Memory B cell (primary cell): ENCODE measurements around the gene EWSR1.

Experiments
- ATAC-seq: fragments of 150-1000 bp; cut with Tn5 transposase; 2 replicates; pipeline ENCODE4 v1.10.0; 2021; ENCODE audit warnings: low read depth, mild to moderate bottlenecking, moderate library complexity
- DNase-seq, 2 donors: peaks; one replicate each; pipeline ENCODE4 v3.0.0; 2022; ENCODE audit warnings: low spot score in 2 of 2
- H3K27ac Mint-ChIP-seq: one replicate; pipeline ENCODE4 v1.8.0; 2022; ENCODE audit warnings: mild to moderate bottlenecking, moderate library complexity, mixed read lengths
- H3K27me3 Mint-ChIP-seq: one replicate; pipeline ENCODE4 v1.8.0; 2022; ENCODE audit warnings: mixed read lengths
- H3K36me3 Mint-ChIP-seq: one replicate; pipeline ENCODE4 v1.8.0; 2022; ENCODE audit warnings: mild to moderate bottlenecking, mixed read lengths
- H3K4me1 Mint-ChIP-seq: one replicate; pipeline ENCODE4 v1.8.0; 2022; ENCODE audit warnings: mixed read lengths
- H3K4me3 Mint-ChIP-seq: one replicate; pipeline ENCODE4 v1.8.0; 2022; ENCODE audit warnings: mild to moderate bottlenecking, moderate library complexity, mixed read lengths
- H3K9me3 Mint-ChIP-seq: one replicate; pipeline ENCODE4 v1.8.0; 2022; ENCODE audit warnings: mixed read lengths

The EWSR1 gene

GRCh38 chr22:29270475-29271271 lies 2.6 kb downstream of the EWSR1 start:
- H3K4me3 Mint-ChIP-seq = peak overlapping the region; percentile 88
- H3K4me1 Mint-ChIP-seq = peaks cover 41% of the 10 kb centered on the region
- no peaks in the 10 kb centered on the region for H3K27me3 Mint-ChIP-seq
- peak overlapping the region; percentile 98 for H3K27ac Mint-ChIP-seq
- H3K36me3 Mint-ChIP-seq = peaks cover 19% of the 10 kb centered on the region
- ATAC-seq (no peak), DNase-seq (no peak)
- no peaks in the 10 kb centered on the region for H3K9me3 Mint-ChIP-seq

DNA sequence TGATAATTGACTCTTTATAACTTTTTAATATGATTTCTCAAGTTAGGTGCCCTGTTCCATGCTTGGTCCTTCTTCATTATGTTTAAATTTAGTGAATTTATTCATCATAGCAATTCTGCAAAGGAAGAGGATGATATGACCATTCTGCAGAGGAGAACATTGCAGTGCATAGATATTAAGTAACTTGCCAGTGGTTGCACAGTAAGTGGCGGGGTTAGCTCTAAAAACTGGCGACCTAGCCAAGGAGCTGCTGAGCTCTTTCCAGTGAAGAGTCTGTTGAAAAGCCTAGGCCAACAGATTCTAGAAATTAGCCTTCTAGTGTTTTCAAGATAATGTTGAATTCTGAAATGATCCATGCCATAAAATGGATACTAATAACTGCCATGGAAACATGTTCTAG lies 4.6 kb downstream of the EWSR1 start:
- DNase-seq (no peak), ATAC-seq (no peak)
- Mint-ChIP-seq H3K9me3 (no peaks in the 10 kb centered on the region), H3K4me1 (peaks cover 37% of the 10 kb centered on the region), H3K27ac (no peak overlapping the region), H3K27me3 (no peaks in the 10 kb centered on the region), H3K36me3 (peaks cover 31% of the 10 kb centered on the region), H3K4me3 (no peak overlapping the region)

GRCh38 chr22:29275167-29275566 lies 7.1 kb downstream of the EWSR1 start:
- Mint-ChIP-seq H3K9me3 (no peaks in the 10 kb centered on the region), H3K4me3 (no peak overlapping the region), H3K4me1 (peaks cover 31% of the 10 kb centered on the region), H3K27me3 (no peaks in the 10 kb centered on the region), H3K27ac (peak overlapping the region; percentile 31), H3K36me3 (peaks cover 37% of the 10 kb centered on the region)
- no peak for ATAC-seq
- DNase-seq = no peak

DNA sequence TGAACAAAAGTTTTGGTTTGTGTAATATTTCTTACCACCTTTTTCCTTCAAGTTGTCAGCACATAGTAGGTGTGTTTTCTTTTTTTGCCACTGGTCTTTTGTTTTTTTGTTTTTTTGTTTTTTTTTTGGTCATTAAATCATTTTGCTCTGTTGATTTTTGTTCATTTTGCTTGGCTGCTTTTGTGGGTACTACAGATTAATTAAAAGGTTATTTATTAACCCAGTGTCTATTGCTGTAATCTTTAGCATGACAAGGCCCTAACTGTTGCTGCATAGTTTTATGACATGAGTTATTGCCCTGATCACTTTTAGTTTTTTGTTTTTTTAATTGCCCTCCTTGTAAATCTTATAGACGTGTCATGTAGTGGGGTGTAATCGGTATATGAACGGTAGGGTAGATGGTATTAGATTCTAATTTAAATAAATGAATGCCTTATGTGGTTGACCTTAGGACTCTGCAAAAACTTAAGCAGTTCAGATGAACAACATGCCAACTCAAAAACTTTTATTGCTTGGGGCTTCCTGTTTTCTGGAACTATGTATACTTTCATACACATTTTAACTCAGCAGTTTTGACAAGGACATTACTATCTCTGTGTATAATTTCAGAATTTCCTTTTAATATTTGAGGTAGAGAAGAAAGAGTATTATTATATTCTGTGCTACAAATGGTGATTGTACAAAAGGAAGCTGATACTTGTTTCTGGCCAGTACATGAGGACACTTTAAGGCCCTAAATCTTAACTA lies 7.9 kb downstream of the EWSR1 start:
- Mint-ChIP-seq H3K4me3 (no peak overlapping the region), H3K36me3 (peaks cover 38% of the 10 kb centered on the region), H3K27me3 (no peaks in the 10 kb centered on the region), H3K4me1 (peaks cover 22% of the 10 kb centered on the region), H3K27ac (no peak overlapping the region), H3K9me3 (no peaks in the 10 kb centered on the region)
- no peak for ATAC-seq
- DNase-seq = no peak

- DNase-seq (no peak), ATAC-seq (no peak)
- H3K27me3 Mint-ChIP-seq = no peaks in the 10 kb centered on the region
- peaks cover 17% of the 10 kb centered on the region for H3K4me1 Mint-ChIP-seq
- no peak overlapping the region for H3K4me3 Mint-ChIP-seq
- H3K27ac Mint-ChIP-seq = no peak overlapping the region
- peaks cover 44% of the 10 kb centered on the region for H3K36me3 Mint-ChIP-seq
- no peaks in the 10 kb centered on the region for H3K9me3 Mint-ChIP-seq
Observed at GRCh38 chr22:29277927-29278326, 9.9 kb downstream of the EWSR1 start.

DNA sequence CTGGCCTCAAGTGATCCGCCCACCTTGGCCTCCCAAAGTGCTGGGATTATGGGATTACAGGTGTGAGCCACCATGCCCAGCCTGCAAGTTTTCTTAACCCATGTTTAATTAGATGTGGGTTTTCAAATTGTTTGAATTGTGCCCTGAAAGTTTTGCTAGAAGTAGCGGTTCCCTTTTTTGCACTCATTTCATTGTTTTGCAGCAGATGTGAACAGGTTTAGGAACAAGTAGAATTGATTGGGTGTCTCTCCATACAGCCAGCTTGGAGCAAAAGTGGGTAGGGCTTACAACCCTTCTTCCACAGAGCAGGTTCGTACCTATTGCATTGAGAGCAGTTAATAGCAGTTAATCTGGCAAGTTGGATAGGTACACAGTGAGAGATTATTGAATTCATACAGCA lies 16.1 kb downstream of the EWSR1 start:
- ATAC-seq = no peak
- Mint-ChIP-seq H3K4me1 (peaks cover 5% of the 10 kb centered on the region), H3K4me3 (no peak overlapping the region), H3K9me3 (no peaks in the 10 kb centered on the region), H3K36me3 (peaks cover 46% of the 10 kb centered on the region), H3K27me3 (no peaks in the 10 kb centered on the region), H3K27ac (no peak overlapping the region)
- no peak for DNase-seq

- peaks cover 47% of the 10 kb centered on the region for H3K36me3 Mint-ChIP-seq
- H3K4me3 Mint-ChIP-seq = no peak overlapping the region
- peaks cover 3% of the 10 kb centered on the region for H3K4me1 Mint-ChIP-seq
- H3K9me3 Mint-ChIP-seq = no peaks in the 10 kb centered on the region
- H3K27me3 Mint-ChIP-seq = no peaks in the 10 kb centered on the region
- no peak for DNase-seq
- ATAC-seq = no peak
- peak overlapping the region; percentile 66 for H3K27ac Mint-ChIP-seq
Observed at GRCh38 chr22:29288837-29289236, 20.8 kb downstream of the EWSR1 start.

- Mint-ChIP-seq H3K4me1 (peaks cover 3% of the 10 kb centered on the region), H3K27ac (no peak overlapping the region), H3K27me3 (no peaks in the 10 kb centered on the region), H3K36me3 (peaks cover 43% of the 10 kb centered on the region), H3K9me3 (no peaks in the 10 kb centered on the region), H3K4me3 (no peak overlapping the region)
- DNase-seq = no peak
- no peak for ATAC-seq
Observed at GRCh38 chr22:29290061-29290460, 22.0 kb downstream of the EWSR1 start.

DNA sequence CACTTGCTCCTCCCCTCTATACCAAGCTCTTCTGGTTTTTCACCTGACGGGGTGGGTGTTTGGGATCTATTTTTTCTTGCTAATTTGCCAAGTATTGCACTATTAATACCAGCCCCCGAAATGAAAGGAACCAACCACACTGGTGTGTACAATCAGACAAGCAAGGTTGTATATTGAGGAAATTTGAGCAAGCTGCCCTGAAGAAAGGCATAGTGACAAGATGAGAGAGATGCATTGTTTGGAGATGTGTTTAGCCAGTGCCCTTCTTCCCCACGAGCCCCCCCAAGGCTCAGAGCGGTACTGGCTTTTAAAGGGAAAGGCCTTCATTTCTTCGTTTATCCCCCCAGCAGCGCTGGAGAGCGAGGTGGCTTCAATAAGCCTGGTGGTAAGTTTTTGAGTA lies 23.1 kb downstream of the EWSR1 start:
- Mint-ChIP-seq H3K27me3 (no peaks in the 10 kb centered on the region), H3K9me3 (no peaks in the 10 kb centered on the region), H3K27ac (no peak overlapping the region), H3K36me3 (peaks cover 44% of the 10 kb centered on the region), H3K4me1 (peaks cover 3% of the 10 kb centered on the region), H3K4me3 (no peak overlapping the region)
- no peak for DNase-seq
- ATAC-seq = no peak

DNA sequence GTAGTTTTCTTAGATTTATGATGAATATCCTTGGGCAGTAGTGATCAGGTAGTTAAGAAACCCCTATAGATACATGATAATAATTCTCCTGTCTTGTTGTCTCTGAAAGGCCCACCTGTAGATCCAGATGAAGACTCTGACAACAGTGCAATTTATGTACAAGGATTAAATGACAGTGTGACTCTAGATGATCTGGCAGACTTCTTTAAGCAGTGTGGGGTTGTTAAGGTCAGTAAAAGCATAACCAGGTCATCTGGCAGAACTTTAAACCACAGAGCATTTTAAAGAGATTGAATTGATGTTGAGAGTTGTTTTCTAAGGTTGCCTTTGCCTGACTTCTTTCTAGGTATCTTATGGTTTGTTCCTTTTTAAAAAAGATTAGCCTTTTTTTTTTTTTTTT lies 24.3 kb downstream of the EWSR1 start:
- Mint-ChIP-seq H3K4me1 (peaks cover 3% of the 10 kb centered on the region), H3K27me3 (no peaks in the 10 kb centered on the region), H3K36me3 (peaks cover 38% of the 10 kb centered on the region), H3K9me3 (no peaks in the 10 kb centered on the region), H3K27ac (peak overlapping the region; percentile 39), H3K4me3 (no peak overlapping the region)
- ATAC-seq = no peak
- DNase-seq = no peak

GRCh38 chr22:29298641-29299040 lies 30.6 kb downstream of the EWSR1 start:
- peaks cover 9% of the 10 kb centered on the region for H3K4me1 Mint-ChIP-seq
- H3K36me3 Mint-ChIP-seq = peaks cover 33% of the 10 kb centered on the region
- no peak overlapping the region for H3K4me3 Mint-ChIP-seq
- DNase-seq (no peak), ATAC-seq (no peak)
- H3K9me3 Mint-ChIP-seq = no peaks in the 10 kb centered on the region
- H3K27me3 Mint-ChIP-seq = no peaks in the 10 kb centered on the region
- no peak overlapping the region for H3K27ac Mint-ChIP-seq

DNA sequence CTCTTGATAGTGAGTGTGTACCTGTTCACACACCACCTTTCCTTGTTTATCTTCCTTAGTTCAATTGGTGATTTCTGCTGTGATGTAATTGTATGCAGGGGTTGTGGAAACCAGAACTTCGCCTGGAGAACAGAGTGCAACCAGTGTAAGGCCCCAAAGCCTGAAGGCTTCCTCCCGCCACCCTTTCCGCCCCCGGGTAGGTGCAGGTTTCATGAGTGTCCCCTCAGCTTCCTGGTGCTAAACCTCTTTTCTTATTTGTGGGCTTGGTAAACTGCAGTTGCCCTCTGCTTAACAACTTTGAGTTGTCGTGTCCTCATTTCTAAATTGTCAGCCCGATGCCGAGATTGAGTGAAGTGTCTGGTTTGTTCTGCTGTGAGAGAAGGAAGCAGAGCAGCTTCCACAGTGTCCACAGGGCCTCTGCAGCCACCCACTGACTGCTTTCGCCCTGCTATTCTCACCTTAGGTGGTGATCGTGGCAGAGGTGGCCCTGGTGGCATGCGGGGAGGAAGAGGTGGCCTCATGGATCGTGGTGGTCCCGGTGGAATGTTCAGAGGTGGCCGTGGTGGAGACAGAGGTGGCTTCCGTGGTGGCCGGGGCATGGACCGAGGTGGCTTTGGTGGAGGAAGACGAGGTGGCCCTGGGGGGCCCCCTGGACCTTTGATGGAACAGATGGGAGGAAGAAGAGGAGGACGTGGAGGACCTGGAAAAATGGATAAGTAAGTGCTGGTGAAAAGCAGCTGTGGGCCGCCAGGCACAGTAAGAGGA lies 31.2 kb downstream of the EWSR1 start:
- Mint-ChIP-seq H3K9me3 (no peaks in the 10 kb centered on the region), H3K27ac (no peak overlapping the region), H3K4me1 (peaks cover 10% of the 10 kb centered on the region), H3K4me3 (no peak overlapping the region), H3K27me3 (no peaks in the 10 kb centered on the region), H3K36me3 (peaks cover 31% of the 10 kb centered on the region)
- no peak for DNase-seq
- no peak for ATAC-seq

GRCh38 chr22:29300467-29300806 lies 32.4 kb downstream of the EWSR1 start:
- H3K36me3 Mint-ChIP-seq = peaks cover 31% of the 10 kb centered on the region
- peak overlapping the region; percentile 36 for H3K27ac Mint-ChIP-seq
- no peak overlapping the region for H3K4me3 Mint-ChIP-seq
- no peak for DNase-seq
- peak; percentile 8 for ATAC-seq
- H3K4me1 Mint-ChIP-seq = peaks cover 13% of the 10 kb centered on the region
- no peaks in the 10 kb centered on the region for H3K9me3 Mint-ChIP-seq
- peaks cover 4% of the 10 kb centered on the region for H3K27me3 Mint-ChIP-seq
